B cell (primary cell): ENCODE results near the gene ZRANB1. TPM values are rescaled to one million over a fixed set of nuclear protein-coding genes. Genes with fewer than 3 reads are reported as not detected.

Experiments used
- ATAC-seq: fragments of 200-7000 bp; cut with Tn5 transposase; one replicate; pipeline ENCODE4 v1.10.0; 2021; ENCODE audit warnings: low read depth, mild to moderate bottlenecking, moderate number of reproducible peaks, moderate library complexity
- CTCF ChIA-PET: fragments of 350-600 bp; sonication (Branson Sonifier 250); formaldehyde crosslinking; loops from one replicate; lab custom pipeline; 2021; ENCODE audit warnings: antibody characterized with exemption, inconsistent platforms; lab: Charles Lee
- POLR2A ChIA-PET: fragments of 350-600 bp; sonication (Branson Sonifier 250); formaldehyde crosslinking; loops from one replicate; lab custom pipeline; 2021; ENCODE audit warnings: antibody characterized with exemption; lab: Charles Lee
- DNase-seq: peaks from one replicate; pipeline ENCODE4 v3.0.0; 2013
- H2AFZ ChIP-seq: 2 replicates; pipeline ENCODE4 v1.6.1; 2012; ENCODE audit warnings: mild to moderate bottlenecking, low read depth, low read length; ENCODE audit not compliant: insufficient read depth, poor library complexity, severe bottlenecking
- H3K27ac ChIP-seq, 2 donors: 1 replicate in 1 of 2; 2 replicates in 1 of 2; pipeline ENCODE4 v1.5.1; 2012 to 2013; ENCODE audit warnings: low read length in 2 of 2, mild to moderate bottlenecking in 2 of 2, moderate library complexity in 1 of 2
- H3K27me3 ChIP-seq, 4 experiments: fragments of 200-600 bp in 1 of 4; sonication (generic) in 1 of 4; replicated peaks in 1 of 4; 1 replicate in 2 of 4; 2 replicates in 2 of 4; pipeline versions ENCODE4 v1.6.1 to v1.7.0; 2013 to 2016; ENCODE audit warnings: low read length in 3 of 4, mild to moderate bottlenecking in 2 of 4, mixed read lengths in 1 of 4, moderate library complexity in 1 of 4; ENCODE audit not compliant: insufficient read depth in 4 of 4, control insufficient read depth in 3 of 4; ENCODE audit errors: control extremely low read depth in 1 of 4
- H3K36me3 ChIP-seq, 2 experiments: replicated peaks in 1 of 2; 1 replicate in 1 of 2; 2 replicates in 1 of 2; pipeline versions ENCODE4 v1.6.1 to v1.7.1; 2013; ENCODE audit warnings: low read length in 1 of 2; ENCODE audit not compliant: insufficient read depth in 2 of 2, control insufficient read depth in 1 of 2; ENCODE audit errors: control extremely low read depth in 1 of 2, extremely low read depth in 1 of 2
- H3K4me1 ChIP-seq, 2 donors: fragments of 200-600 bp in 1 of 2; sonication (generic) in 1 of 2; 1 replicate in 1 of 2; 2 replicates in 1 of 2; pipeline versions ENCODE4 v1.5.1 to v1.6.1; 2013 to 2017; ENCODE audit warnings: low read length in 2 of 2; ENCODE audit not compliant: control insufficient read depth in 2 of 2, insufficient read depth in 2 of 2
- H3K4me2 ChIP-seq: replicated peaks from 2 replicates; pipeline ENCODE3; 2012; ENCODE audit warnings: mild to moderate bottlenecking, low read depth, low read length; ENCODE audit not compliant: poor library complexity, severe bottlenecking
- H3K4me3 ChIP-seq, 5 experiments: fragments of 200-600 bp in 1 of 5; sonication (generic) in 1 of 5; 1 replicate in 3 of 5; 2 replicates in 2 of 5; pipeline versions ENCODE4 v1.5.1 to v1.7.0; 2011 to 2016; ENCODE audit warnings: low read length in 4 of 5, mild to moderate bottlenecking in 4 of 5, low read depth in 2 of 5, control low read depth in 1 of 5, moderate library complexity in 1 of 5; ENCODE audit not compliant: insufficient read depth in 1 of 5; ENCODE audit errors: control extremely low read depth in 1 of 5, extremely low read depth in 1 of 5
- H3K79me2 ChIP-seq: fragments of 200-600 bp; sonication (generic); one replicate; pipeline ENCODE4 v1.6.0; 2016; ENCODE audit warnings: low read length; ENCODE audit not compliant: control insufficient read depth, insufficient read depth
- H3K9ac ChIP-seq: fragments of 200-600 bp; sonication (generic); 2 replicates; pipeline ENCODE4 v1.6.1; 2017; ENCODE audit warnings: mild to moderate bottlenecking, low read length, moderate library complexity
- H3K9me3 ChIP-seq, 3 donors: one replicate each; pipeline versions ENCODE4 v1.6.1 to v1.7.1; 2013; ENCODE audit warnings: low read length in 2 of 3; ENCODE audit not compliant: control insufficient read depth in 2 of 3, insufficient read depth in 1 of 3; ENCODE audit errors: control extremely low read depth in 1 of 3
- H4K20me1 ChIP-seq: 2 replicates; pipeline ENCODE4 v1.6.0; 2012; ENCODE audit warnings: mild to moderate bottlenecking, low read length; ENCODE audit not compliant: insufficient read depth, control insufficient read depth, poor library complexity, severe bottlenecking
- H3K27ac Mint-ChIP-seq: one replicate; pipeline ENCODE4 v1.8.0; 2021; ENCODE audit warnings: mixed read lengths
- H3K27me3 Mint-ChIP-seq: one replicate; pipeline ENCODE4 v1.8.0; 2021; ENCODE audit warnings: mixed read lengths
- H3K4me1 Mint-ChIP-seq: one replicate; pipeline ENCODE4 v1.8.0; 2021; ENCODE audit warnings: mixed read lengths
- H3K4me3 Mint-ChIP-seq: one replicate; pipeline ENCODE4 v1.8.0; 2021; ENCODE audit warnings: mixed read lengths
- H3K9me3 Mint-ChIP-seq: one replicate; pipeline ENCODE4 v1.8.0; 2022; ENCODE audit warnings: mixed read lengths; ENCODE audit not compliant: insufficient read depth
- CTCF ChIP-seq: fragments of 200-600 bp; IDR thresholded peaks from one replicate; pipeline ENCODE4 v1.8.0; 2022; ENCODE audit warnings: antibody characterized with exemption, mild to moderate bottlenecking
- EZH2 ChIP-seq: IDR thresholded peaks from 2 replicates; pipeline ENCODE4 v1.6.1; 2012; ENCODE audit warnings: borderline replicate concordance, low read depth, mild to moderate bottlenecking, moderate library complexity, low read length; ENCODE audit not compliant: insufficient read depth, poor library complexity, severe bottlenecking
- WGBS: methylation state at CpG from one replicate; pipeline ENCODE4 v1.1.5; 2013; ENCODE audit warnings: missing lambda C conversion rate; ENCODE audit not compliant: insufficient coverage; 5-methylcytosine and 5-hydroxymethylcytosine counted together
- intact Hi-C: fragments of 100-400 bp; cut with micrococcal nuclease; formaldehyde crosslinking; loops from one replicate; pipeline ENCODE4 v1.10.0; 2022
- polyA plus RNA-seq: library from polyadenylated mRNA; depleted of rRNA; stranded (reverse); fragments of >200 nt; gene quantifications from 2 replicates; pipeline ENCODE4 v1.2.3, GENCODE V29; 2012
- total RNA-seq, 2 donors: library from RNA; stranded (reverse); fragments of 120-200 nt in 1 of 2; gene quantifications; 1 replicate in 1 of 2; 2 replicates in 1 of 2; pipeline versions ENCODE4 v1.2.3 to v1.2.4, GENCODE V29; 2013 to 2022

ZRANB1 gene
- total and polyA plus RNA-seq, 2 donors (not counting 1 experiment from before 2014, with no cell fraction given): 6.5 to 28.0 TPM

- Histone ChIP-seq H3K27ac (no peak overlapping the region), H3K4me3 (no peak overlapping the region), H3K4me2 (peak overlapping the region; percentile 2), H3K36me3 (peaks cover 0 to 5% of the 10 kb centered on the region in 2 experiments), H3K4me1 (peaks cover 7 to 13% of the 10 kb centered on the region in 2 donors), H3K79me2 (peaks cover 66% of the 10 kb centered on the region), H3K9ac (no peak overlapping the region), H3K9me3 (no peaks in the 10 kb centered on the region), H2AFZ (no peak overlapping the region), H4K20me1 (peaks cover 54% of the 10 kb centered on the region), H3K27me3 (no peaks in the 10 kb centered on the region)
- H3K4me1 Mint-ChIP-seq: peaks cover 53% of the 10 kb centered on the region
- ATAC-seq (no peak), DNase-seq (no peak)
- H3K9me3 Mint-ChIP-seq: no peaks in the 10 kb centered on the region
- ChIA-PET POLR2A (no interaction called here), CTCF (no interaction called here)
- TF ChIP-seq EZH2 (no peak), CTCF (no peak)
- no peak overlapping the region for H3K27ac Mint-ChIP-seq
- WGBS: no CpG with 5 or more reads among the region's 1 CpG
- H3K27me3 Mint-ChIP-seq: no peaks in the 10 kb centered on the region
- no peak overlapping the region for H3K4me3 Mint-ChIP-seq
- intact Hi-C loops: no loop called here
These were observed 14.8 kb downstream of the ZRANB1 start for GRCh38 chr10:124956764-124957163.

GRCh38 chr10:124957404-124957947 is 15.6 kb downstream of the ZRANB1 start:
- DNase-seq (no peak), ATAC-seq (no peak)
- Histone ChIP-seq H3K36me3 (peaks cover 0 to 5% of the 10 kb centered on the region in 2 experiments), H3K9ac (no peak overlapping the region), H3K27ac (no peak overlapping the region), H3K4me2 (peak overlapping the region; percentile 2), H3K79me2 (peaks cover 60% of the 10 kb centered on the region), H2AFZ (no peak overlapping the region), H3K4me3 (no peak overlapping the region), H4K20me1 (peaks cover 59% of the 10 kb centered on the region), H3K4me1 (peaks cover 7 to 13% of the 10 kb centered on the region in 2 donors), H3K27me3 (no peaks in the 10 kb centered on the region), H3K9me3 (no peaks in the 10 kb centered on the region)
- TF ChIP-seq EZH2 (no peak), CTCF (no peak)
- 45% methylated on average over 4 of the region's 7 CpGs for WGBS
- intact Hi-C loops: no loop called here
- no peaks in the 10 kb centered on the region for H3K27me3 Mint-ChIP-seq
- CTCF ChIA-PET: no interaction called here
- POLR2A ChIA-PET: interaction anchor here (0.6 kb wide), 1 partner anchor 134 kb away, joined by 9 read pairs; no protein-coding TSS in a partner anchor
- H3K27ac Mint-ChIP-seq: no peak overlapping the region
- no peak overlapping the region for H3K4me3 Mint-ChIP-seq
- peaks cover 50% of the 10 kb centered on the region for H3K4me1 Mint-ChIP-seq
- H3K9me3 Mint-ChIP-seq: no peaks in the 10 kb centered on the region
